ENCODE data around the gene GPR39.

GRCh38 chr2:132651115-132652045 is 234.8 kb downstream of the GPR39 start:
- TF ChIP-seq, protein P1, sequence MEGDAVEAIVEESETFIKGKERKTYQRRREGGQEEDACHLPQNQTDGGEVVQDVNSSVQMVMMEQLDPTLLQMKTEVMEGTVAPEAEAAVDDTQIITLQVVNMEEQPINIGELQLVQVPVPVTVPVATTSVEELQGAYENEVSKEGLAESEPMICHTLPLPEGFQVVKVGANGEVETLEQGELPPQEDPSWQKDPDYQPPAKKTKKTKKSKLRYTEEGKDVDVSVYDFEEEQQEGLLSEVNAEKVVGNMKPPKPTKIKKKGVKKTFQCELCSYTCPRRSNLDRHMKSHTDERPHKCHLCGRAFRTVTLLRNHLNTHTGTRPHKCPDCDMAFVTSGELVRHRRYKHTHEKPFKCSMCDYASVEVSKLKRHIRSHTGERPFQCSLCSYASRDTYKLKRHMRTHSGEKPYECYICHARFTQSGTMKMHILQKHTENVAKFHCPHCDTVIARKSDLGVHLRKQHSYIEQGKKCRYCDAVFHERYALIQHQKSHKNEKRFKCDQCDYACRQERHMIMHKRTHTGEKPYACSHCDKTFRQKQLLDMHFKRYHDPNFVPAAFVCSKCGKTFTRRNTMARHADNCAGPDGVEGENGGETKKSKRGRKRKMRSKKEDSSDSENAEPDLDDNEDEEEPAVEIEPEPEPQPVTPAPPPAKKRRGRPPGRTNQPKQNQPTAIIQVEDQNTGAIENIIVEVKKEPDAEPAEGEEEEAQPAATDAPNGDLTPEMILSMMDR (IDR thresholded peaks at IDR 0.05), result peak; percentile 19 to 62 (median 21)
- TF ChIP-seq POLR2AphosphoS5 (IDR thresholded peaks at IDR 0.05) (no peak), POLR2A (IDR thresholded peaks at IDR 0.05; ENCODE audit: low read depth) (no peak)

All from esophagus muscularis mucosa (tissue), 3 donors.